H9 (cell line): ENCODE data around the gene PTPRN2. TPM values are rescaled to one million over a fixed set of nuclear protein-coding genes. Genes with fewer than 3 reads are reported as not detected.
A peak's percentile ranks its signal among the peaks of the same experiment; 100 is the strongest.

ENCODE experiments used
- DNase-seq: peaks from one replicate; pipeline ENCODE4 v3.0.0-alpha.2; 2017
- H2AFZ ChIP-seq: one replicate; pipeline ENCODE4 v1.6.1; 2013; ENCODE audit warnings: mild to moderate bottlenecking, low read length, control low read depth, moderate library complexity
- H2AK5ac ChIP-seq: 2 replicates; pipeline ENCODE4 v1.6.1; 2013; ENCODE audit warnings: low read length, control low read depth, mixed read lengths; ENCODE audit not compliant: insufficient read length
- H2BK120ac ChIP-seq: one replicate; pipeline ENCODE4 v1.6.1; 2013; ENCODE audit warnings: low read depth, mild to moderate bottlenecking, low read length, control low read depth, inconsistent platforms; ENCODE audit not compliant: poor library complexity, severe bottlenecking
- H2BK12ac ChIP-seq: 2 replicates; pipeline ENCODE4 v1.6.1; 2013; ENCODE audit warnings: low read length, control low read depth, mixed read lengths, low read depth; ENCODE audit not compliant: insufficient read length
- H2BK15ac ChIP-seq: 2 replicates; pipeline ENCODE4 v1.6.1; 2013; ENCODE audit warnings: low read depth, low read length, control low read depth
- H2BK20ac ChIP-seq: one replicate; pipeline ENCODE4 v1.6.1; 2013; ENCODE audit warnings: low read depth, mild to moderate bottlenecking, low read length, control low read depth, inconsistent platforms; ENCODE audit not compliant: poor library complexity, severe bottlenecking
- H2BK5ac ChIP-seq: 2 replicates; pipeline ENCODE4 v1.6.1; 2013; ENCODE audit warnings: low read length, control low read depth, mixed read lengths; ENCODE audit not compliant: insufficient read length
- H3K14ac ChIP-seq: 2 replicates; pipeline ENCODE4 v1.6.1; 2013; ENCODE audit warnings: low read length, control low read depth; ENCODE audit not compliant: insufficient read depth
- H3K18ac ChIP-seq: 2 replicates; pipeline ENCODE4 v1.6.1; 2013; ENCODE audit warnings: low read depth, mild to moderate bottlenecking, mixed read lengths, low read length, control low read depth; ENCODE audit not compliant: insufficient read length
- H3K23ac ChIP-seq: 2 replicates; pipeline ENCODE4 v1.6.1; 2013; ENCODE audit warnings: low read length, control low read depth, mixed read lengths, low read depth; ENCODE audit not compliant: insufficient read length
- H3K23me2 ChIP-seq: 2 replicates; pipeline ENCODE4 v1.6.1; 2013; ENCODE audit warnings: low read depth, mild to moderate bottlenecking, mixed read lengths, low read length, control low read depth; ENCODE audit not compliant: insufficient read length, poor library complexity, severe bottlenecking
- H3K27ac ChIP-seq: 2 replicates; pipeline ENCODE4 v1.5.1; 2013; ENCODE audit warnings: low read length, control low read depth, mixed read lengths, low read depth; ENCODE audit not compliant: insufficient read length
- H3K27me3 ChIP-seq: 2 replicates; pipeline ENCODE4 v1.6.1; 2013; ENCODE audit warnings: low read length, control low read depth, inconsistent platforms; ENCODE audit not compliant: insufficient read depth
- H3K4ac ChIP-seq: 2 replicates; pipeline ENCODE4 v1.6.1; 2013; ENCODE audit warnings: low read depth, mild to moderate bottlenecking, control low read depth, inconsistent platforms, low read length, moderate library complexity
- H3K4me1 ChIP-seq: 2 replicates; pipeline ENCODE4 v1.6.1; 2013; ENCODE audit warnings: low read length, control low read depth, inconsistent platforms; ENCODE audit not compliant: insufficient read depth
- H3K4me2 ChIP-seq: 2 replicates; pipeline ENCODE4 v1.6.1; 2013; ENCODE audit warnings: low read length, control low read depth, mixed read lengths; ENCODE audit not compliant: insufficient read length, insufficient read depth
- H3K56ac ChIP-seq: 2 replicates; pipeline ENCODE4 v1.6.1; 2013; ENCODE audit warnings: low read depth, mild to moderate bottlenecking, mixed read lengths, low read length, control low read depth; ENCODE audit not compliant: insufficient read length
- H3K79me1 ChIP-seq: 2 replicates; pipeline ENCODE4 v1.6.1; 2013; ENCODE audit warnings: low read depth, mild to moderate bottlenecking, moderate library complexity, low read length, control low read depth, inconsistent platforms; ENCODE audit not compliant: insufficient read depth, poor library complexity, severe bottlenecking
- H3K79me2 ChIP-seq: 2 replicates; pipeline ENCODE4 v1.6.1; 2013; ENCODE audit warnings: low read length, control low read depth, inconsistent platforms; ENCODE audit not compliant: insufficient read depth
- H3K9ac ChIP-seq: 2 replicates; pipeline ENCODE4 v1.6.1; 2013; ENCODE audit warnings: low read length, control low read depth, mixed read lengths; ENCODE audit not compliant: insufficient read length; ENCODE audit errors: extremely low read depth
- H3K9me3 ChIP-seq: one replicate; pipeline ENCODE4 v1.6.1; 2013; ENCODE audit warnings: low read depth, low read length, inconsistent platforms; ENCODE audit not compliant: control insufficient read depth
- H3T11ph ChIP-seq: one replicate; pipeline ENCODE4 v1.6.1; 2013; ENCODE audit warnings: mild to moderate bottlenecking, low read length, control low read depth, inconsistent platforms
- H4K20me1 ChIP-seq: one replicate; pipeline ENCODE4 v1.6.1; 2013; ENCODE audit not compliant: control insufficient read depth, insufficient read length, insufficient read depth
- H4K5ac ChIP-seq: 2 replicates; pipeline ENCODE4 v1.6.1; 2013; ENCODE audit warnings: low read depth, mild to moderate bottlenecking, mixed read lengths, low read length, control low read depth; ENCODE audit not compliant: insufficient read length
- H4K8ac ChIP-seq: replicated peaks from 2 replicates; pipeline ENCODE4 v1.6.1; 2013; ENCODE audit warnings: low read length, control low read depth, mixed read lengths, low read depth; ENCODE audit not compliant: insufficient read length
- H4K91ac ChIP-seq: 2 replicates; pipeline ENCODE4 v1.6.1; 2013; ENCODE audit warnings: low read depth, mild to moderate bottlenecking, moderate library complexity, mixed read lengths, low read length, control low read depth; ENCODE audit not compliant: insufficient read length
- H3K27ac Mint-ChIP-seq, 3 experiments: 2 replicates in 2 of 3; 3 replicates in 1 of 3; pipeline ENCODE4 v1.8.0; 2020 to 2021; ENCODE audit warnings: mixed read lengths in 3 of 3, mild to moderate bottlenecking in 1 of 3, moderate library complexity in 1 of 3
- H3K27me3 Mint-ChIP-seq: 2 replicates; pipeline ENCODE4 v1.8.0; 2021; ENCODE audit warnings: low read depth, mild to moderate bottlenecking, moderate library complexity, mixed read lengths
- H3K36me3 Mint-ChIP-seq, 3 experiments: 2 replicates in 2 of 3; 3 replicates in 1 of 3; pipeline ENCODE4 v1.8.0; 2020 to 2021; ENCODE audit warnings: low read depth in 3 of 3, mixed read lengths in 3 of 3; ENCODE audit not compliant: insufficient read depth in 1 of 3
- H3K4me1 Mint-ChIP-seq, 2 experiments: 2 replicates each; pipeline ENCODE4 v1.8.0; 2020; ENCODE audit warnings: mixed read lengths in 2 of 2
- H3K4me3 Mint-ChIP-seq, 2 experiments: 2 replicates in 1 of 2; 3 replicates in 1 of 2; pipeline ENCODE4 v1.8.0; 2020 to 2021; ENCODE audit warnings: mild to moderate bottlenecking in 2 of 2, mixed read lengths in 2 of 2, moderate library complexity in 1 of 2
- H3K9me3 Mint-ChIP-seq, 2 experiments: 2 replicates in 1 of 2; 3 replicates in 1 of 2; pipeline ENCODE4 v1.8.0; 2020; ENCODE audit warnings: mild to moderate bottlenecking in 2 of 2, mixed read lengths in 2 of 2, moderate library complexity in 1 of 2
- CTCF ChIP-seq: fragments of 200-600 bp; sonication (generic); conservative IDR thresholded peaks from 3 replicates; pipeline ENCODE4 v1.8.0; 2021; ENCODE audit warnings: antibody characterized with exemption, mild to moderate bottlenecking
- WGBS: extraction: QIAGEN DNeasy Blood & Tissue Kit; methylation state at CpG from one replicate; pipeline ENCODE4 v1.1.7; 2013; ENCODE audit warnings: missing lambda C conversion rate, low lambda C conversion rate, mixed read lengths; ENCODE audit not compliant: insufficient read length; ENCODE audit errors: extremely low coverage; 5-methylcytosine and 5-hydroxymethylcytosine counted together
- total RNA-seq: library from RNA; stranded (reverse); gene quantifications from 2 replicates; pipeline ENCODE4 v1.2.1, GENCODE V29; 2021

PTPRN2 gene
- total RNA-seq, 1 experiment from 2014 or later = 5.2 TPM

- Mint-ChIP-seq H3K9me3 (peaks cover 56 to 61% of the 10 kb centered on the region in 2 experiments), H3K4me3 (no peak overlapping the region), H3K27me3 (peaks cover 4% of the 10 kb centered on the region; the same call in 1 of the 2 replicates), H3K4me1 (peaks cover 4% of the 10 kb centered on the region in 2 experiments), H3K36me3 (peaks cover 45 to 63% (median 55%) of the 10 kb centered on the region in 3 experiments), H3K27ac (peak overlapping the region in 1 of 3 experiments; percentile 85; a peak in 1 of 7 replicates)
- Histone ChIP-seq H3K4ac (no peak overlapping the region), H4K91ac (no peak overlapping the region), H3K79me1 (no peaks in the 10 kb centered on the region), H2AFZ (no peak overlapping the region), H3K27me3 (no peaks in the 10 kb centered on the region), H3K9ac (no peak overlapping the region), H2BK20ac (no peak overlapping the region), H2BK120ac (no peak overlapping the region), H4K20me1 (no peaks in the 10 kb centered on the region), H3K9me3 (peaks cover 8% of the 10 kb centered on the region), H3K4me2 (no peak overlapping the region), H3K4me1 (no peaks in the 10 kb centered on the region), H3K27ac (no peak overlapping the region), H4K8ac (no peak overlapping the region), H2BK5ac (no peak overlapping the region), H2BK12ac (no peak overlapping the region), H3K23ac (no peak overlapping the region), H3K56ac (no peak overlapping the region), H3K23me2 (no peaks in the 10 kb centered on the region), H3T11ph (no peak overlapping the region), H2BK15ac (no peak overlapping the region), H3K14ac (no peak overlapping the region), H3K79me2 (no peaks in the 10 kb centered on the region), H4K5ac (no peak overlapping the region), H2AK5ac (no peak overlapping the region), H3K18ac (no peak overlapping the region)
- DNase-seq = peak; percentile 11
- no CpG with 5 or more reads among the region's 17 CpGs for WGBS
- TF ChIP-seq CTCF = no peak
Measured at GRCh38 chr7:158310924-158311666, 276.5 kb downstream of the PTPRN2 start.
